ENCODE results near the gene PLCXD1.

DNA sequence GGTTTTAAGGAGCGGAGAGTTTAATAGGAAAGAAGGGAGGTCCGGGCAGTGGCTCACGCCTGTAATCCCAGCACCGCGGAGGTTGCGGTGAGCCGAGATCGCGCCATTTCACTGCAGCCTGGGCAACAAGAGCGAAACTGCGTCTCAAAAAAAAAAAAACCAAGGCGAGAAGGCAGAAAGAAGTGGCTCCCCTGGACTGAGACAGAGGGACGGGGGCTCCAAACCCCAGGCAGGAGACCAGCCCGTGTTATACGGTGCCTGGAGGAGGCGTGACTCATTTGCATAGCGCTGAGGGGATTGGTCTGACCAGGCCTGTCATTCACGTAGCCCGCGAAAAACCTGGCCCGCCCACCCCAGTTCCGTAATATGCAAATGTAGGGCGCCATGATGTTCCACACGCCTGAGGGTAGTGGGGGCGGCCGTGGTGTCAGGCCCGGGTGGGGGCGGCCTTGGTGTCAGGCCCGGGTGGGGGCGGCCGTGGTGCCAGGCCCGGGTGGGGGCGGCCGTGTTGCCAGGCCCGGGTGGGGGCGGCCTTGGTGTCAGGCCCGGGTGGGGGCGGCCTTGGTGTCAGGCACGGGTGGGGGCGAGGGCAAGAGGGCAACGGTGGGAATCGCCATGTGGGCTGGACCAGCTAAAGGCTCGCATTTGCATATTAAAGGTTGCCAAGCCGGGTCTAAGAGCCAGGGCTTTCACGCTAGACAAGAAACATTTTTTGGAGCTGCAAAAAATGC is 2.1 kb downstream of the PLCXD1 start:
- TF ChIP-seq CTCF (conservative IDR thresholded peaks at IDR 0.05 in 1 of 2, IDR thresholded peaks at IDR 0.05 in 1 of 2; ENCODE audit: extremely low read depth in 1 of 2, insufficient read depth in 1 of 2, low read depth in 1 of 2, low read length in 2 of 2), result no peak
- no peak for TF ChIP-seq EZH2 (IDR thresholded peaks at IDR 0.05; ENCODE audit: borderline replicate concordance, low read length)
